Common myeloid progenitor, CD34-positive (primary cell): Measurements from ENCODE around the gene WNT5B.
A peak's percentile ranks its signal among the peaks of the same experiment; 100 is the strongest.
"Not testable (repeated sequence)": the region's sequence is repeated elsewhere in the genome, so short reads cannot be mapped to it uniquely, and the experiment has no call there.

Experiments used
- CTCF ChIA-PET: fragments of 350-600 bp; sonication (Branson Sonifier 250); formaldehyde crosslinking; loops from one replicate; lab custom pipeline; 2021; ENCODE audit warnings: antibody characterized with exemption; lab: Charles Lee
- POLR2A ChIA-PET: fragments of 350-600 bp; sonication (Branson Sonifier 250); formaldehyde crosslinking; loops from one replicate; lab custom pipeline; 2021; ENCODE audit warnings: antibody characterized with exemption; lab: Charles Lee
- DNase-seq, 3 donors: peaks; one replicate each; pipeline versions ENCODE4 v3.0.0 to v3.0.0-alpha.2; 2013
- H3K27ac ChIP-seq, 2 experiments: 1 replicate in 1 of 2; 2 replicates in 1 of 2; pipeline ENCODE4 v1.7.0; 2013; ENCODE audit warnings: inconsistent platforms in 2 of 2, low read length in 2 of 2, mild to moderate bottlenecking in 2 of 2, low read depth in 1 of 2, moderate library complexity in 1 of 2; ENCODE audit not compliant: severe bottlenecking in 2 of 2, insufficient read depth in 1 of 2, poor library complexity in 1 of 2
- H3K27me3 ChIP-seq, 5 experiments: replicated peaks in 2 of 5; 1 replicate in 3 of 5; 2 replicates in 2 of 5; pipeline versions ENCODE4 v1.6.1 to v1.7.0; 2013; ENCODE audit warnings: low read length in 4 of 5, mild to moderate bottlenecking in 2 of 5, moderate library complexity in 2 of 5, inconsistent platforms in 1 of 5; ENCODE audit not compliant: insufficient read depth in 5 of 5, control insufficient read depth in 4 of 5
- H3K36me3 ChIP-seq, 4 experiments: 1 replicate in 2 of 4; 2 replicates in 2 of 4; pipeline versions ENCODE4 v1.6.1 to v1.7.0; 2013; ENCODE audit warnings: low read length in 3 of 4, control low read depth in 1 of 4, mild to moderate bottlenecking in 1 of 4; ENCODE audit not compliant: control insufficient read depth in 4 of 4, insufficient read depth in 4 of 4
- H3K4me1 ChIP-seq, 4 experiments: 1 replicate in 3 of 4; 2 replicates in 1 of 4; pipeline versions ENCODE4 v1.6.1 to v1.7.1; 2013; ENCODE audit warnings: low read length in 3 of 4, mild to moderate bottlenecking in 3 of 4, control low read depth in 1 of 4, inconsistent platforms in 1 of 4, moderate library complexity in 1 of 4; ENCODE audit not compliant: control insufficient read depth in 4 of 4, insufficient read depth in 4 of 4; ENCODE audit errors: control extremely low read depth in 1 of 4
- H3K4me3 ChIP-seq, 7 experiments: 1 replicate in 4 of 7; 2 replicates in 3 of 7; pipeline versions ENCODE4 v1.5.1 to v1.7.0; 2013; ENCODE audit warnings: mild to moderate bottlenecking in 7 of 7, low read length in 6 of 7, moderate library complexity in 6 of 7, inconsistent platforms in 2 of 7, low read depth in 2 of 7, control low read depth in 1 of 7; ENCODE audit not compliant: insufficient read depth in 4 of 7, control insufficient read depth in 1 of 7; ENCODE audit errors: extremely low read depth in 1 of 7
- H3K9me3 ChIP-seq, 5 experiments: 1 replicate in 4 of 5; 2 replicates in 1 of 5; pipeline versions ENCODE4 v1.6.1 to v1.7.1; 2013; ENCODE audit warnings: low read length in 4 of 5, mild to moderate bottlenecking in 2 of 5, inconsistent platforms in 1 of 5, low read depth in 1 of 5, moderate library complexity in 1 of 5; ENCODE audit not compliant: control insufficient read depth in 4 of 5, insufficient read depth in 2 of 5; ENCODE audit errors: control extremely low read depth in 1 of 5
- WGBS: methylation state at CpG from one replicate; pipeline ENCODE4 v1.1.5; 2013; ENCODE audit not compliant: insufficient coverage; 5-methylcytosine and 5-hydroxymethylcytosine counted together

WNT5B gene

DNA sequence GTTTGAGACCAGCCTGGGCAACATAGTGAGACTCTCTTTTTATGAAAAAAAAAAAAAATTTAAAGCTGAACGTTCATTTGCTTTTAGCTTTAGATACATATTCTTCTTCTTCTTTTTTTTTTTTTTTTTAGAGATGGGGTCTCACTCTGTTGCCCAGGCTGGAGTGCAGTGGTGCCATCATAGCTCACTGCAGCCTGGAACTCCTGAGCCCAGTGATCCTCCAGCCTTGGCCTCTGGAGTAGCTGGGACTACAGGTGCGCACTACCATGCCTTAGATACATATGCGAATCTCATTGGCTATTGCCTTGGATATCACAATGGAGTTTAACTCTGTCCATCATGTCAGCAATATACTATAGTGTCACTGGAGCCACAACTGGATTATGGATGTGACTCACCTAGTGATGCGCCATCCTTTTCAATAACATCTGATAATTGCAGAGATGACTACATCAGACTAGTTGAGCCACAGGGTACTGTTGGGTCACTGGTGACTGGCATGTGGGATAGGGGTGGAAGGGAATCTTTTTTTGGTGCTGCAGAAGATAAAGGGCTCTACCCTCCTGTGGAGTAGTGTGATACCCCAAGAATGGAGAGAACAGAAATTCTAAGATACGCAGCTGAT is 59.2 kb downstream of the WNT5B start:
- Histone ChIP-seq H3K36me3 (no peaks in the 10 kb centered on the region), H3K4me3 (no peak overlapping the region), H3K4me1 (peaks cover 8 to 26% (median 20%) of the 10 kb centered on the region in 4 experiments), H3K27ac (no peak overlapping the region), H3K27me3 (no peaks in the 10 kb centered on the region), H3K9me3 (no peaks in the 10 kb centered on the region)
- POLR2A ChIA-PET, result interaction anchor here (1.5 kb wide), 1 partner anchor 16 kb away, joined by 6 read pairs; no protein-coding TSS in a partner anchor
- DNase-seq, result no peak
- CTCF ChIA-PET, result interaction anchor here (0.6 to 1.6 kb wide), 7 partner anchors 10 to 1069 kb away, joined by 3 to 7 read pairs (median 4); no protein-coding TSS in a partner anchor
- 100% methylated on average over 2 of the region's 5 CpGs for WGBS

DNA sequence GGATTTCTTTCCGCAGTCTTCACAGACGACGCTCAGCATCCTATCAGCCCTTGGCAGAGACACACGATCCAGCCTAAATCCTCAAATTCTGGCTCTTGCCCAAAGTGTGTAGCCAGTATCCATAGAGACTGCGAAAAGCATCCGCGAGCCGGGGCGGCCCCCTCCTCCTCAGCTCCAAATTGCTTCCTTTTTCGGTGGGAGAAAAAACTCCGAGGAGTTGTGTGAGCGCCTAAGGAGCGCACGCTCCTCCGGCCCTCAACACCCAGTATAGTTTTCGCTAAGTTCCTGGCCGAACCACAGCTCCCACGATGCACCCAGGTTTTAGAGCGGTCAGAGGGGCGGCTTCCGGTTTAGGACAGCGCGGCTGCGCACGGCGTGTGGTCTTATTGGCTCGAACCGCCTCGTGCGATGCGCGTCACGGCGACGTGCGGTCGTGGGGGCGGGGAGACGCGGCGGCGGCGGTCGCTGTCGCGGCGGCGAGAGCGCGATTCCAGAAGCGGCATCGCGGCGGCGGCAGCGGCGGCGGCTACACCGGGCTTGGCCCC is 61.6 kb downstream of the WNT5B start, which contains the start of gene ADIPOR2:
TSS of gene ADIPOR2 (plus strand) at position 493 of the 545 bp plus-strand sequence. CDS start 63,274 bp downstream, outside the sequence.
- no peaks in the 10 kb centered on the region for H3K27me3 ChIP-seq
- ChIA-PET POLR2A (interaction anchor here (0.9 to 1.6 kb wide), 6 partner anchors 16 to 101 kb away, joined by 3 to 10 read pairs (median 3); no protein-coding TSS in a partner anchor), CTCF (interaction anchor here (1.0 to 4.4 kb wide), 4 partner anchors 9 to 37 kb away, joined by 4 to 19 read pairs (median 8); no protein-coding TSS in a partner anchor)
- peak within 1 kb of the TSS; percentile 73 to 99 (median 89) for H3K4me3 ChIP-seq
- peak within 1 kb of the TSS; percentile 85 to 96 for H3K27ac ChIP-seq
- H3K36me3 ChIP-seq, result no peaks in the 10 kb centered on the region
- H3K9me3 ChIP-seq, result no peaks in the 10 kb centered on the region
- peaks cover 13 to 34% (median 24%) of the 10 kb centered on the region in 4 experiments for H3K4me1 ChIP-seq
- DNase-seq, result peak; percentile 97
- WGBS, result 0% methylated on average over 38 of the region's 59 CpGs

DNA sequence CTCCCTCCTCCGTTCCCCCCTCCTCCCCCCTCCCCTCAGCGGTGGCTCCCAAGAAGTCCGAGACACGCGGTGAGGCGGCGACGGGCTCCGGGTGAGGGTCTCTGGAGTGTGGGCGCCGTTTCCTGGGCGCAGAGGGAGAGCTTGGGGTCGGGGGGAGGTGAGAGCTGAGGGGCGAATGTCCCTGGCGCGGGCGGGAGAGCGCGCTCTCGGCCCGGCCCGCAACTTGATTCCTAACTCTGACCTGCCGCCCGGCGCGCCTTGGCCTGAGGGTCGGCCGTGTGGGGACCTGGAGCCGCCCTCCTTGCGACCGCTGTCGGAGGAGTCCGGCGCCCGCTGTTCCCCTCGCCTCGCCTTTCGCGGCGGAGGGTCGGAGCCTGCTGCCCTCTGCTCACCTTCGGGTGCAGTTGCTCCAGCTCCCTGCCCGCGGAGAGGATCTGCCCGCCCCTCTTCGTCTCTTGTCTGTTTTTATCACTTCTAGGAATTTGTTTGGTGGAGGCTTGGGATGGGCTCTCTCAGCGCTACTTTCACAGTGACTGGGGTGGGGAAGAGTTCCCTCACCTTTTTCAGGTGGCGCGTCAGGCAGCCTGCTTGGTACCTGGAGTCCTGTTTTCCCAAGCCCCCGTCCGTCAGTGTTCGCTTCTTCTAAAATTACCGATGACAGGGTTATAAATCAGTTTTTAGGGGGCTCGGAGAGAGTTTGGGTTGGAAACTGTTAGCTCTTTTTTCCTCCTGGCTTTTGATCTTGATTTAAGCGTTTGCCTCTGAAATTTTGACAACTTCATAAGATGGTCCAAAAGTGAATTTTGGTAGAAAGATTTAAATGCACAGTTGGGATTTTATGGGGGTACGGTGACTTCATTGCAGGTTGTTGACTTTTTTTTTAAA is 62.3 kb downstream of the WNT5B start:
- under 1% methylated on average over 40 of the region's 56 CpGs for WGBS
- Histone ChIP-seq H3K27me3 (no peaks in the 10 kb centered on the region), H3K9me3 (no peaks in the 10 kb centered on the region), H3K4me1 (peaks cover 13 to 40% (median 29%) of the 10 kb centered on the region in 4 experiments), H3K27ac (peak overlapping the region; percentile 68 to 96), H3K36me3 (no peaks in the 10 kb centered on the region), H3K4me3 (peak overlapping the region; percentile 73 to 99 (median 89))
- CTCF ChIA-PET, result interaction anchor here (1.0 to 4.4 kb wide), 4 partner anchors 10 to 38 kb away, joined by 4 to 19 read pairs (median 8); no protein-coding TSS in a partner anchor
- POLR2A ChIA-PET, result interaction anchor here (0.9 to 1.6 kb wide), 6 partner anchors 17 to 100 kb away, joined by 3 to 10 read pairs (median 3); no protein-coding TSS in a partner anchor
- DNase-seq, result peak in 1 of 3 donors; percentile 19

DNA sequence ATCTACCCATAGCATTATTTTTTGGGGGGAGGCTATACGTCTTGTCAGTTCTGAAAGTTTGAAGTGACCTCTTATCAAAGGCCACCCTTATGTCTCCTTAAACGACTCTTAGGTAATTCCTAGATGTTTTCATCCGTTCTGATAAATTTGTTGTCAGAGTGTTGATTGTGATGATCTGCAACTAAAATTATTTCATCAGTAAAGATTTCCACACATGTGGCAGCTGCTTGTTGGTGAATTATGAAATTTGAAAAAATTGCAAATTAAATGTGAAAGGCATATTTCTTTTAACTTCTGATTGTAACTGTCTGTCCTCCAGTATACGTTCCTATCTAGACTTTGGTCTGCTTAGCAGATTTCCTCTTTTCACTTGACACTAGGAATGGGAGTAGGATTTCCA is 63.2 kb downstream of the WNT5B start:
- peak overlapping the region in 1 of 2 experiments; percentile 96 for H3K27ac ChIP-seq
- H3K36me3 ChIP-seq, result no peaks in the 10 kb centered on the region
- CTCF ChIA-PET, result interaction anchor here (1.9 to 4.4 kb wide), 3 partner anchors 16 to 39 kb away, joined by 6 to 19 read pairs (median 10); no protein-coding TSS in a partner anchor
- WGBS, result no CpG with 5 or more reads among the region's 4 CpGs
- H3K9me3 ChIP-seq, result no peaks in the 10 kb centered on the region
- POLR2A ChIA-PET, result interaction anchor here (0.6 kb wide), 1 partner anchor 33 kb away, joined by 3 read pairs; no protein-coding TSS in a partner anchor
- no peaks in the 10 kb centered on the region for H3K27me3 ChIP-seq
- peaks cover 14 to 45% (median 31%) of the 10 kb centered on the region in 4 experiments for H3K4me1 ChIP-seq
- H3K4me3 ChIP-seq, result peak overlapping the region in 6 of 7 experiments; percentile 73 to 96 (median 86)
- no peak for DNase-seq

DNA sequence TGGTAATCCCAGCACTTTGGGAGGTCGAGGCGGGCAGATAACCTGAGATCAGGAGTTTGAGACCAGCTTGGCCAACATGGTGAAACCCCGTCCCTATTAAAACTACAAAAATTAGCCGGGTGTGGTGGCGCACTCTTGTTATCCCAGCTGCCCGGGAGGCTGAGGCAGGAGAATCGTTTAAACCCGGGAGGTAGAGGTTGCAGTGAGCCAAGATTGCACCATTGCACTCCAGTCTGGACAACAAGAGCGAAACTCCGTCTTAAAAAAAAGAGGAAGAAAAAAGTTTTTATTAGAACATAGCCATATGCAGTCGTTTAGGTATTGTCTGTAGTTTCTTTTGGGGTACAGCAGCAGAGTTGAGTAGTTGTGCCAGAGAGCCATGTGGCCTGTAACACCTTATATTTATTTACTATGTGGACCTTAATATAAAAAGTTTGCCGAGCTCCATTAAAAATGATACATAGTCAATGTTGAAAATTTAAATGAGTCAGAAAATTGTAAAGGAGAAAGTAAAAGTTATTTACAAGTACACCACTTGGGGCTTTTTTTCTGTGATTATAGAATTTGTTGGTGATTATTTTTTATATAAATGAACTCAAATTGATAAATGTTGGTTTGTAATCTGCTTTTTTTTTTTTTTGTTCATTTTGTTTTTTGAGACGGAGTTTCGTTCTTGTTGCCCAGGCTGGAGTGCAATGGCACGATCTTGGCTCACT is 64.0 kb downstream of the WNT5B start:
- no peaks in the 10 kb centered on the region for H3K9me3 ChIP-seq
- peaks cover 0 to 2% (median 0%) of the 10 kb centered on the region in 4 experiments for H3K36me3 ChIP-seq
- peak overlapping the region in 4 of 7 experiments; percentile 4 to 75 (median 45) for H3K4me3 ChIP-seq
- no peaks in the 10 kb centered on the region for H3K27me3 ChIP-seq
- ChIA-PET CTCF (interaction anchor here (0.8 to 4.4 kb wide), 2 partner anchors 22 to 98 kb away, joined by 3 to 19 read pairs; no protein-coding TSS in a partner anchor), POLR2A (interaction anchor here (0.6 kb wide), 1 partner anchor 22 kb away, joined by 3 read pairs; no protein-coding TSS in a partner anchor)
- peaks cover 16 to 49% (median 31%) of the 10 kb centered on the region in 4 experiments for H3K4me1 ChIP-seq
- peak; percentile 15 to 43 (median 38) for DNase-seq
- H3K27ac ChIP-seq, result peak overlapping the region in 1 of 2 experiments; percentile 96
- 73% methylated on average over 8 of the region's 15 CpGs for WGBS

DNA sequence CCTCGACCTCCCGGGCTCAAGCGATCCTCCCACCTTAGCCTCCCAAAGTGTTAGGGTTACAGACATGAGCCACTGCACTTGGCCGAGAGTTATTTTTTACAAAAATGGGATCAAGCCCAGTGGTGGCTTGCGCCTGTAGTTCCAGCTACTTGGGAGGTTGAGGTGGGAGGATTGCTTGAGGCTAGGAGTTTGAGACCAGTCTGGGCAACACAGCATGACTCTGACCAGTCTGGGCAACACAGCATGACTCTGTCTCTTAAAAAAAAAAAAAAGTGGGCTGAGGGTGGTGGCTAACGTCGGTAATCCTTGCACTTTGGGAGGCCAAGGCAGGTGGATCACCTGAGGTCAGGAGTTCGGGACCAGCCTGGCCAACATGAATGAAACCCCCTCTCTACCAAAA is 66.1 kb downstream of the WNT5B start:
- 83% methylated on average over 4 of the region's 8 CpGs for whole genome bisulfite sequencing
- H3K4me1 ChIP-seq, result peaks cover 15 to 46% (median 28%) of the 10 kb centered on the region in 4 experiments
- H3K36me3 ChIP-seq, DNase-seq, H3K4me3 ChIP-seq, H3K9me3 ChIP-seq, H3K27me3 ChIP-seq, CTCF ChIA-PET, H3K27ac ChIP-seq: not testable (repeated sequence)
- POLR2A ChIA-PET, result interaction anchor here (0.7 kb wide), 1 partner anchor 118 kb away, joined by 3 read pairs; no protein-coding TSS in a partner anchor
